Measurements from ENCODE around the gene BUB3.
"Not testable (repeated sequence)": the region's sequence is repeated elsewhere in the genome, so short reads cannot be mapped to it uniquely, and the experiment has no call there.

Gene BUB3

DNA sequence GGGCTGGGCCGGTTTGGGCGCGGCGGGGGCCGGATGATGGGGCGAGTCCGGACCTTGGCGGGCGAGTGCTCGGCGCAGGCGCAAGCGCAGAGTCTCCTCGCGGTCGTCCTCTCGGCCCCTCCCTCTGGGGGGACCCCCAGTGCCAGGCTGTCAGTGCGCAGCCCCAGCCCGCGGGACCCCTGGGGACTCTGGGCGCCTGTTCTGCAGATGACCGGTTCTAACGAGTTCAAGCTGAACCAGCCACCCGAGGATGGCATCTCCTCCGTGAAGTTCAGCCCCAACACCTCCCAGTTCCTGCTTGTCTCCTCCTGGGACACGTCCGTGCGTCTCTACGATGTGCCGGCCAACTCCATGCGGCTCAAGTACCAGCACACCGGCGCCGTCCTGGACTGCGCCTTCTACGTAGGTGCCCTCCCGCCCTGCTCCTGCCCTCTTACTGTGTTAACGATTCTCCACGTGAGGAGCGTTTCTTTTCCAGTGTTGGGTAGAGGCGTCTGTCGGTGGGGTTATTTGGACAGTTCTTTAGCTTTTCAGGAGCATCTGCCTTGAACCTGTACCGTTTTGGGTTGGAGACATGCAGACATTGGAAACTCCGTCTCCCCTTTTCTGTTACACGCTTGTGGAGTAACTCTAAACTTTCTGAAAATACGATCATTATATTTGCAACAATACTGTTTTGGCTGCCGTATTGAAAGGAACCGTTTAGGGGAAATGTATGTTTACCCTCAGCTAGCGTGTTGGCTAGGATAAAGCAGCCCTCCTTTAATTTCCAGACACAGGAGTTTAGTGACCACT lies 706 bp downstream of the BUB3 start:
- peak; percentile 77 for DNase-seq

DNA sequence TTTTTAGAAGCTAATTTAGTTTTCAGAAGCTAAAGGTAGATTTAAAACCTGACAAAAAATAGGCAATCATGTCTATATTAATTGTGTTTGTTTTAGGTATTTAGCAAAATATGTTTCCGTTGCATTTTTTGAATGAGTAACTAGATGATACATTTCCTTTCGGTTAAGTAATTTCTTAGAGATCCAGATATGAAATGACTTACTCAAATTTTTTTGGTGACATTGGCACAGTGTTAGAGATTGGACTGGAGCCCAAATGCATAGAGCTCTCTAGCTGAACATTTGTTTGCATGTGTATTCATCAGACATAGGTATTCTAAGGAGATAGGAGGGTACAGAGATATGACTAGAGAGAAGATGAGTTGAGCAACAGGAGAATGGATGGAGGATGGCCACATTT lies 1.9 kb downstream of the BUB3 start:
- no peak for DNase-seq

DNA sequence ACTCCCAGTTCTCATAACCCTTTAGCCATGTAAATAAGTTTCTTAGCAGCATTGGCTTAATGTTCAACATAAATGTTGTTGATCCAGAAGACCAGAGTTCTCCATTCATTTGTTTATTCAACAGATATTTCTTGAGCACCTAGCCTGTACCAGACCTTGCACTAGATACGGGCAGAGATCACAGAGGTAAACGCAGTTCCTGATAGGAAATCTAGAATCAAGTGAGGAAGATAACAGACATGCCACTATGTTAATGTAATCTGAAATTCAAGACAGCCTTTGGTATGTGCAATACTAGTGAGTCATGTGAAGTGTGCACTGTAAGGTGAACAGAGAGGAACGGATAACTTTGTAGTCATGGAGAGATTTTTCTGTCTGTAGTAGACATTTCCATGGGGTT lies 3.0 kb downstream of the BUB3 start:
- no peak for DNase-seq

DNA sequence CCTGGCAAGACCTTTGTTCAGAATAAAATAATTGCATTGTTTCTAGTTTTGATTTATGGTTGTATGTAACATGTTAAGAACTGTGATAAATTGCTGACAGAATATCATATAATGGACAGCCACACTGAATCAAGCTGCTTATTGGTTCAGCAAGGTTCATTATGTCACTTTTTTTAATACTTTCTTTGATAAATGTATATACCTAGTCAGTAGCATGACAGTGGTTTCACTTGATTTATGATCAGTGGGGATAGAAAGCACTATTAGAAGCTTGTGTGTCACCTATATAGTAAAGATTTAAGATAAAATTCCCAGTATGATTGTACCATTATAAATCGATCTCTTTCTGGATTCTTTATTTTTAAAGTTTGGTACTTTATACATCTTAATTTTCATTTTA lies 4.5 kb downstream of the BUB3 start:
- no peak for DNase-seq

DNA sequence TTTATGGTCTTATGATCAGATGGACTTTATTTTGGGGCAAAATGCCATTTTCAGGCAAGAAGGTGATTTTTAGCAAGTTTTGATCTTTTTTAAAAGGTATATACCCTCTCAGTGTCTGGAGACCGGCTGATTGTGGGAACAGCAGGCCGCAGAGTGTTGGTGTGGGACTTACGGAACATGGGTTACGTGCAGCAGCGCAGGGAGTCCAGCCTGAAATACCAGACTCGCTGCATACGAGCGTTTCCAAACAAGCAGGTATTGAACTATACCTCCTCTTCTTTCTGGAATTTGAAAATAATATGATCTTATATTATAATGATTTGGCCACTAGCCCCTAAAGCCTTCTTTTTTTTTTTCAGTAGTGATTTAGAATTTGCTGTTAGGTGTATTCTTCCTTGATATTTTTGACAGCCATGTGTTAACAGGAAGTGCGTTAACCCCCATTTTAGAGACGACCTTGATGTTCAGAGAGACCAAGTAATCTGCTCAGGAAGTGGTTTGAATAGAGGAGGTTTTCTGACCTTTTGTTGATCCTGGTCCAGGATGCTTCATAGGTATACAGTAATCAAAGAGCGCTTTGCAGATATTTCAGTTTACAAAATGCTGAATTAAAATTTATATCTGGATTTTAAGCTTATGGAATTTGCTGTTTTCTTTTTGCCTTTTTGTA lies 6.2 kb downstream of the BUB3 start:
- peak; percentile 62 for DNase-seq

DNA sequence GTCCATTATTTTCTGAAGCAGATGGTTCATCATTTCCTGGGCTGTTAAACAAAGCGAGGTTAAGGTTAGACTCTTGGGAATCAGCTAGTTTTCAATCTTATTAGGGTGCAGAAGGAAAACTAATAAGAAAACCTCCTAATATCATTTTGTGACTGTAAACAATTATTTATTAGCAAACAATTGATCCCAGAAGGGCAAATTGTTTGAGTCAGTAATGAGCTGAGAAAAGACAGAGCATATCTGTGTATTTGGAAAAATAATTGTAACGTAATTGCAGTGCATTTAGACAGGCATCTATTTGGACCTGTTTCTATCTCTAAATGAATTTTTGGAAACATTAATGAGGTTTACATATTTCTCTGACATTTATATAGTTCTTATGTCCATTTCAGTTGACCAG lies 10.1 kb downstream of the BUB3 start:
- no peak for DNase-seq

DNA sequence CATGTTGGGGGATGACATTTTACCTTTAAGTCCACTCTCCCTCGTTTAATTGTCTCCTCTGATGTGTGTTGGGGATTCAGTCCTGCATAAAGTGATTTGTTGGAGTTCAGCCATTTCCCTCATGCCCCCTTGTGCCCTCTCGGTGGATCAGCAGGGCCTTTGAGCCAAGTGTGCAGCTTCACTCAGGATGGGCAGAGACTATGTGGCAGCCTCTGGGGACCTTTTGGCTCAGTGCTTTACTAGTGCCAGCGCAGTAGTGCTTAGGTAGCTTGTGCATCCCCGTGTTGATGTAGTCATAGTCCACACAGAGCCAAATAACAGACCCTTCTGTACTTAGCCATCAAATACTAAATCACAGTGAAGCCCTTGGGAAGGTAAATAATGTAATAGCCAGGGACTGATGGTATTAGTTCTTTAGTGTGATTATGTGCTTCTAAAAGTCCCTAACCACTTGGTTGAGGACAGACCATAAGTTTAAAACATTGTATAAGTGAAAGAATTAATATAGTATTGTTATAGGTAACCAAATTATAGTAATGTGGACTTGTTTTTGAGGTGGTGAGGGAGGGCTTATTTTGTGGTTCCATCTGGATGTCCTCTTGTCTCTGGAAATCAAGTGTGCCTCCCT lies 11.4 kb downstream of the BUB3 start:
- no peak for DNase-seq

DNA sequence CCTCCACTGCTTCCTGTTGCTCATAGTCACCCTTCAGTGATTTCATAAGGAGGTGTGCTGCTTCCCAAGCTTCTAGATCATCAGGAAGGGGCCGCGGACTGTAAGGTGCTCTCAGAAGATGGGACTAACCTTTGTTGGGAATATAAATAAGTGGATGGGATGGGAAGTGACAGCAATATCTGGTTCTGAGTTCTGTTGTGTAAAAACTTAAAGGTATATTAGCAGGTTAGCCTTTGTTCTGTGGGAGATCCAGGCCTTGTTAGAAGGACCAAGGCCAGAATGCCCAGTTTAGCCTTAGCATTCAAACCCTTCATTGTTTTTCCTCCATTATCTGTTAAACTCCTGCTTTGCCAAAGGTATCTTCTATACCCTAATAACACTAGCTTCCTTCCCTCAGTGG lies 12.4 kb downstream of the BUB3 start:
- DNase-seq = no peak

DNA sequence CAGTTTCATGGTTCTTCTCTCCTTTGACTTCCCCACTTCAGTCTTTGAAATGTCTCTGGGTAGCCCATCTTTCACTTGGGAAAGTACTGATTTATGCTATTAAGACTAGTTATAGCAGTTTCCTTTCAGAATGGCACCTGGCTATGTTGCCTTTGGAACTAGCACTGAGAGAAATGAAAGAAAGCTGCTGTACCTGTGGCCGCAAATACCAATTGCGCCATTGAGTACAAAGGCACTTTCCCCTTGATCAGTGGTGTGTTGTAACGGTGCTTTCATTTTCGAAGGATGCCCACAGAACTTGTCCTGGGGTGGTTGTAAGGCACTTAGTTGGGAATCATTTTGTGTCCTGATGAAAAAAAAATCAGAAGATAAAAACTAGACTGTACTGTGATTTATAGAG lies 16.8 kb downstream of the BUB3 start:
- no peak for DNase-seq

DNA sequence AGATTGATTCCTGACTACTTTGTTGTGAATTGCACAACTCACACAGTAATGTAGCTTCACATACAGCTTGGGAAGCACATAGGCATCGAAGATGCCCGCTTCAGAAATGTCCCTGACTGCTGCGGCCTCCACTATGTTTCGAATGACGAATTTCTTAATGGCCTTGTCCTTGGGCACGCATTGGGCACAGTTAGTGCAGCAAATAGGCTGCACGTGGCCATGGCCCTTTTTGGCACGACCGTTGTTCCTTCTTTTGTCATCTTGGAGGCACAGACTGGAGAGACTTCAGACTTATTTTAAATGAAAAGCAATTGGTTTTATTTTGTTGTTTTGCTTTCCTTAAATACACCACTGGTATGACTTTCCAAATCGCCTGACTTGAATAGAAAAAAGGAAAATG lies 17.4 kb downstream of the BUB3 start:
- DNase-seq = not testable (repeated sequence)

DNA sequence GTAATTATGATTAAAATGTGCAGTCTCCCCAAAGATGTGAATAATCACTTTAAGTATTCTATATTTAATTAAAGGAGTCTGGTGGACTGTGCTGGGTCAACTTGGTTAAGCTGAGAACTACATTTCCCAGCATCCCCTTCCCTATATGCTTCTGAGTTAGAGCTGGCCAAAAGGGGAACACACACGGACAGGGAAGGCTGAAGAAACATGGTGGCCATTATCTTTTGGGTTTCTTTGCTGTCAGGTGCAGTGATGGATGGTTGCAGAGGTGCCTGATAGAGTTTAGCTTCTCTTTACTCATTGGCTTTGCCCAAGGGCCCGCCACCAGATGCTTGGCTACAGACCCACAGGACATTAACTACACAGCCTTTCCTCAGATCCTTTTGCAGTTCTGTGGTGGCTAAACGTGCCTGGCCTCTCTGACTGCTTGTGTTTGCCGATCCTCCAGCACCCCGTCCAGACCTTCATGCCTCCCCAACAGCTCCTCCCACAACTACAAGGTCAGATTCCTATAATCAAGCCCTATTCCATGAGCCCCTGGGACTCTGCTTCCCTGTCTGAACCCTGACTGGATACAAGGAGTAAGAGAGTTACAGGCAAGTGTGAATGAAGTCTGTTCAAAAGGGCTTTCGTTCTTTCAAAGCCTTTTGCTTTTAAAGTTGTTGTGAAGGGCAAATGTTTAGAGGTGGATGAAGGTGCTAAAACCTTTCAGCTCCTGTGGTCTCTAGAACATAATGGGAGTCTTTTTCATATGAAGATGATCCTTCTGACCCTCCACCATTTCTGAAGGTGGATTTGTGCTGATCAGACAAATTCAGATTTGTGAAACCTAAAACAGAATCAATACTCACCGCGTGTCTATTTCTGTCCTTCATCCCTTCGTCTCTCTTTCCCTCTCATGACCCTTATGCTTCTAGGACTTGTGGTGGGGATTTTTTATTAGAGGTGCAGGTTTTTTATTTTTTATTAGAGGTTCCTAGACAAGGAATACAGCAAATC lies 21.5 kb downstream of the BUB3 start:
- DNase-seq = no peak

DNA sequence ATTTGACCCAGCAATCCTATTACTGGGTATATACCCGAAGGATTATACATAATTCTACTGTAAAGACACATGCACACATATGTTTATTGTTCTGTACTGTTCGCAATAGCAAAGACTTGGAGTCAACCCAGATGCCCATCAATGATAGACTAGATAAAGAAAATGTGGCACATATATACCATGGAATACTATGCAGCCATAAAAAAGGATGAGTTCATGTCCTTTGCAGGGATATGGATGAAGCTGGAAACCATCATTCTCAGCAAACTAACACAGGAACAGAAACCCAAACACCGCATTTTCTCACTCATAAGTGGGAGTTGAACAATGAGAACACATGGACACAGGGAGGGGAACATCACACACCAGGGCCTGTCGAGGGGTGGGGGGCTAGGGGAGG lies 24.2 kb downstream of the BUB3 start:
- DNase-seq = not testable (repeated sequence)

DNA sequence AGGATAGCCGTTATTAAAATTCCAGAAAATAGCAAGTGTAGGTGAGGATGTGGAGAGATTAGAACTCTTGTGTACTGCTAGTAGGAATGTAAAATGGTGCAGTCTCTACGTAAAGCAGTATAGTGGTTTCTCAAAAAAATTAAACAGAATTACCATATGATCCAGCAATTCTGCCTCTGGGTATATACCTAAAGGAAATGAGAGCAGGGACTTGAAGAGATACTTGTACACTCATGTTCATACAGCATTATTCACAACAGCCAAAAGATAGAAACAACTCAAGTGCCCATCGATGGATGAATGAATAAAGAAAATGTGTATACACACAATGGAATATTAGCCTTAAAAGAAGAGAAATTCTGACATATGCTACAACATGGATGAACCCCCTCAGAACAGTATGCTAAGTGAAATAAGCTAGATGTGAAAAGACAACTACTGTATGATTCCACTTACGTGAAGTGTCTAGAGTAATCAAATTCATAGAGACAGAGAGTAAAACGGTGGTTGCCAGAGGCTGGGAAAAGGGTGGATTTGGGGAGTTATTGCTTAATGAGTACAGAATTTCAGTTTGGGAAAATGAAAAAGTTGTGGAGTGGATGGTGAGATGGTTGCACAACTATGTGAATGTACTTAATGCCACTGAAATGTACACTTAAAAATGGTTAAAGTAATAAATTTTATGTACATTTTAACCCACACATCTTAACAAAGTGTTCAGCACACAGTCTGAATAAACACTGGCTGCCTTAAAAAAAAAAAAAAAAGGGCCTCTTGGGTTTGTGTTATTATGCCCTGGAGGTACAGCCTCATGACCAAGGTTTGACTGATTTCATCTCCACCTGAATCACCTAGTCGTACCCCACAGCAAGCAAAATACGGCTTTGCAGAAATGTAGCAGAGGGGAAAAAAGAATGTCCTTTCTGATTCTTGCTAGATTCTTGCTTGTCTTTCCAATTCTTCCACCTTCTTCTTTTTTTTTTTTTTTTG lies 26.2 kb downstream of the BUB3 start:
- DNase-seq = no peak

DNA sequence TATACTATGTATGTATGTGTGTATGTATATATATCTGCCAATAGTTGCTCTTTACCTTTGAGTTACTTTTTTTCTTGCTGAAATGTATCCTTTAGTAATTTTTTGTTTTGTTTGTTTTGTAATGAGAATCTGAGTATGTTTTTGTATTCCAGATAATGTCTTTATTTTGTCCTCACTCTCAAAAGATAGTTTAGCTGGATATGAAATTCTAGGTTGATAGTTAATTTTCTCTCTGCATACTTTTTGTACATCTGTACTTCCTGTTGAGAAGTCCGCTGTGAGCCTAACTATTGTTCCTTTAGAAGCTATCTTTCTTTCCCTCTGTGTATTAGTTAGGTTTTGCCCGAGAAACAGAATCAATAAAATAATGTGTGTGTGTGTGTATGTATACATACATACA lies 29.5 kb downstream of the BUB3 start:
- no peak for DNase-seq

DNA sequence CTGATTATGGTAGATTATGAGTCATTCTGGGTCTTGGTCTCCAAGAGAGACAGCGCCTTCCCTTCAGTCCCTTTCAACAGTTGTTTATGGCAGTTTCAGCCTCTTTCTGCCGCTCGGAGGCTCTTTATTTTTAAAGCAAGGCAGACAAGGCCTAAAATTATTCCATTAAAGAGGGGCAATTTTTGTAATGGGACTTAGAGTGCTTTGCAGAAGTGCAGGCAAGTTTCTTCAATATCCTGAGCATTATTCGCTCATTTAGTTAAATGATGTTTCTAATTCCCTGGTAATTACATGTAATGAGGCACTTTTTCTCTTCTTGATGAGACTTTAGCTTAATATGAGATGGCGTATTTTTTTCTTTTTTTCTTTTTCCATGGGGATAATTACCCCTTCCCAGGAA lies 33.6 kb downstream of the BUB3 start:
- DNase-seq = no peak

DNA sequence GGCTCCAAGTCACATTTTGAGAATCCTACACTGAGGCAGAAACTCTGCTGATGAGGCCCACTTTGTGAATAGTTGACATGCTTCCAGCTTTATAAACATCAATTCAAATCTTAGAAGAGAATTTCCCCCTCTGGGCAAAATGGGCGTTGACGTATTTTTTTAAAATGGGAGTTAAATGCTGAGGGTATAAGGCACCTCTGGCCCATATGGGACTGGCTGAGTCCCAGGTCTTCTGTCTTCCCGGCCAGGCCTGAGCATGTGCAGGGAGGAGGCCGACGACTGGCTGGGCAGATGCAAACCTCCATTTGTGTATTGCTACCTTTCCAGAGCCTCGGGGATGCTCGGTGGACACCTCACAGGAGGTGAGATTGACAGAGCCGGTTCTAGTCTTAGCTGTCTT lies 37.7 kb downstream of the BUB3 start:
- no peak for DNase-seq

DNA sequence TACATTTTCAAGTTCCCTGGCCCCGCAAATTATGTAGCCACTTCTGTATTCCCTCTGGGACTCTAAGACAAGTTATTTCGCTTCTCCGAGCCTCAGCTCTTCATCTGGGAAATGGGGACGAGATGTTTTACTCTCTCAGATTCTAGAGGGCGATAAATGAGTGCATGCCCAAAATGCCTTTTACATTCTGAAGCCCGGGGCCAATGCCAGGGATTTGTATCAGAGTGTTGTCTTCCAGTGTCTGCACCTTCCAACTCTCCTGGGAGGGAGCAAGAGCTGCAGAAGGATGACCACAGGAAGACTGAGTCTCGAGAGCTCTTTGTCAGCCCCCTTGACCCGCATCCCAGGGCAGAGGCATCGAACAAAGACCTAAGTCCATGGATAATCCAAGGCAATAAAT lies 39.9 kb downstream of the BUB3 start:
- DNase-seq = no peak

DNA sequence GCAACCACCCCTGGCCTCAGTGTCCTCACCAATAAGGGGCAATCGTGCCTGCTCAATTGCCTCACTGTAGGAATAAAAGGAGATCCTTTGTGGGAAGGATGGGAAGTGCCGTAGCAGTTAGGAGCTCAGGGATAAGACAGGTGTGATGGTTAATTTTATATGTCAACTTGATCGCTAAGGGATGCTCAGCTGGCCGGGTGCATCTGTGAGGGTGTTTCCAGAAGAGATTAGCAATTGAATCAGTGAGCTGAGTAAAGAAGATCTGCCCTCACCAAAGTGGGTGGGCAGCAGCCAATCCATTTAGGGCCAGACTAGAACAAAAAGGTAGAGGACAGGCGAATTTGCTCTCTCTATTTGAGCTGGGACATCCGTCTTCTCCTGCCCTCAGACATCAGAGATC lies 46.3 kb downstream of the BUB3 start:
- no peak for DNase-seq

DNA sequence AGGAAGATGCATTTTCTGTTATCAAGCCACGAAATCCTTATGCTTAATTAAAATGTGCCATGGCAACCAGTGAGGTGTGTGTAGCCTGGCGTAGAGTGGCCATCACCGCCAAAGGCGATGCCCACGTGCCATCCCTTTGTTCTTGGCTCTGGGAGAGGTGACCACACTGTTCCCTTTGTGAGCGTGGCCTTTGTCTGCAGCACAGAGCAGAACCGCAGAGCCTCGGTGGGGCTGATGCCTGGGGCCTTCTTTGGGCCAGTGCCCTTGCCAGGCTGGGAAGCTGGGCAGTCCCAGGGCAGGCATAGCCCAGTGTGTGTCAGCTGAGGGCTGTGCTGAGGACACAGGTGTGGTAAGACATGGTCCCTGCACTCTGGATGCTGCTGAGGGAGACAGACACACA lies 48.3 kb downstream of the BUB3 start:
- no peak for DNase-seq

DNA sequence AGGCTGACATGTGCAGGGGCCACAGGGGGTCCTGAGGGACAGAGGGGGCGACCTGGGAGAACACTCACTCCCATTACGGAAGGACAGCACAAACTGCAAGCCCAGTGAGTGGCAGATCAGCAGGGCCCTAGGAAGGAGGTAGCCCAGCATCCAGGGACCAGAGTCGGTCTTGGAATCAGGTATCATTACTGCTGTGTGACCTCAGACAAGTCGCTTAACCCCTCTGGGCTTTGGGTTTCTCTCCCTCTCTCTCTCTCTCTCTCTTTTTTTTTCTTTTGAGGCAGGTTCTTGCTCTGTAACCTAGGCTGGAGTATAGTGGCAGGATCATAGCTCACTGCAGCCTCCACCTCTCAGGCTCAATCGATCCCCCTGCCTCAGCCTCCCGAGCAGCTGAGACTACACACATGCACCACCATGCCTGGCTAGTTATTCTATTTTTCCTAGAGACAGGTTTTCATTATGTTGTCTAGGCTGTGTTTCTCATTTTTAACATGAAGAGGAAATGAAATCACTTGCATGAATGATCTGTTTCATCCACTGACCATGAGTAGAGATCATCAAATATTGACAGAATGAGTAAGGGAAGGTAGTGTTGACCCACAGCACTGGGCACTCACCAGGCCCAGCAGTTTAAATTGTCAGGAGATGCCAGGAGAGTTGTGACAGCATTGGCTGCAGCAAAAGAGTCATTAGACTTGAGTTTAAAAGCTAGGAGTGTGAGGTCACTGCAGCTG lies 49.4 kb downstream of the BUB3 start:
- DNase-seq = no peak

DNA sequence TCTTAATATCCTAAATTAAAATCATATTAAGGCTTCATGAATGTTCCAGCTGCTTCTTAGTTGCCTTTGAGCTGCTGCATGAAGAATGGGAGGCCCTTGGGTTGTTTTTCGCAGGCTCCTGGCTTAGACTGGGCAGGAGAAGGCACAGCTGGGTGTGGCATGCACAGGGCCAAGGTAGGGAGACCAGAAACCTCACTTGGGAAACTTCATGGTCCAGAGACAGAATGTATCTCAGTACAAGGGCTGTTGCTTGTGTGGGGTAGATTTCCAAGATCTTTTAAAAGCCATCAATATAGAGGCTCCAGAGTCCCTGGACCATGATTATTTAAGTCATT lies 49.9 kb downstream of the BUB3 start:
- DNase-seq = no peak
